GM19468 (cell line): ENCODE results near the gene TBCA.
"Not testable (repeated sequence)": the region's sequence is repeated elsewhere in the genome, so short reads cannot be mapped to it uniquely, and the experiment has no call there.

Experiments used
- ATAC-seq: cut with Tn5 transposase; IDR thresholded peaks from one replicate; pipeline ENCODE4 v1.9.1; 2021; ENCODE audit warnings: mild to moderate bottlenecking, moderate library complexity, moderate number of reproducible peaks; ENCODE audit not compliant: unreplicated experiment; ENCODE audit errors: extremely low read depth

TBCA gene

GRCh38 chr5:77774981-77775789, 954 bp downstream of the TBCA start:
- no peak for ATAC-seq

GRCh38 chr5:77773734-77774280, 2.3 kb downstream of the TBCA start:
- ATAC-seq, result no peak

DNA sequence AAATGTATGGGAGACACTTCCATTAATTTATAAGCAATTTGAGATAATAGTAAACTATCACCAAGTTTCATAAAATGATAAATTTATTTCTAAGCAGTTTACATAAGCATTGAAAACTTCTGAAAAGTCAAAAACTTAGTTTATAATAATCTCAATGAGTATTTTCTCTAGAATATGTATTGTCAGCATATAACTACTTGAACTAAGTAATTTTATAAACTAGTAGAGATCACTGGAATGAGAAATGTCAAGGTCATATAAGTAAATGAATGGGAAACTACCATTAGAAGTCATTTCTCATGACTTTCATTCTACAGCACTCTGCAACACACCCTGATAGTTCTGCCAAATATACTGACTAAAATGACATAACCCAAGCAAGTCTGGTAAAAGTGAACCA, 3.4 kb downstream of the TBCA start:
- no peak for ATAC-seq

DNA sequence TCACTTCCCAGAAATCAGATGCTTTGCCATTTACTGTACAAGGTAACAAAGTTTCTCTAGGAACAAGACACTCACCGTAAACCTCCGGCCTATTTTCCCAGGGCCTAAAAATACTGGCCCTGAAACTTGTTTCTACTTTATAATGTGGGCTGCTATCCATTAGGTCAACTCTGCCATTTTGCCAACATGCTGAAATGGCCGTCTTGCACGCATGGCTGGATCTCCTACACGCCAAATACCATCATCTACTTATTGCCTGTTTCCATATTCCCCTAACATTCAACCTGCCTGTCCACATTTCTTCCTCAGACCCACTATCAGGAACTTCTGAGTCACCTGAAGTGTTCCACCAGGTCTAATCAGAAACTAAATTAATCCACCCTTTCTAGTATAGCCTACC, 4.7 kb downstream of the TBCA start:
- no peak for ATAC-seq

- ATAC-seq, result no peak
Measured at GRCh38 chr5:77770293-77771005, 5.7 kb downstream of the TBCA start.

DNA sequence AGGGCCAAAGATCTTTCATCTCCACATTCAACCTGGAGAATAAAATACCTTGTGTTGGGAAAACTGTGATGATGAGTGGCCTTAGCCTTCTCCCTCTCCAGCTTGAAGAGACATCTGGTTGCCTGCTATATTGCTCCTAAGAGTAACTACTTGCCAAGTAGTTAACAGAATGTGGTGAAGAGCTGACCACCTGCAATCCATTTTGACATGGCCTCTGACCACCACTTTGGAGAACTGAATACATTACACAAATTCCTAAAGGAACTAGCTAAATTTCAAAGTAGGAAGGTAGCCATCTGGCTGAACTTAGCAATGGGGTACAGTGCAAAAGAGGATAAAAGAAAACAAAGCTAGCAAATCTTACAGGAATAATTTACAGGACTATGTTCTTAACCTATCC, 7.2 kb downstream of the TBCA start:
- ATAC-seq, result no peak

DNA sequence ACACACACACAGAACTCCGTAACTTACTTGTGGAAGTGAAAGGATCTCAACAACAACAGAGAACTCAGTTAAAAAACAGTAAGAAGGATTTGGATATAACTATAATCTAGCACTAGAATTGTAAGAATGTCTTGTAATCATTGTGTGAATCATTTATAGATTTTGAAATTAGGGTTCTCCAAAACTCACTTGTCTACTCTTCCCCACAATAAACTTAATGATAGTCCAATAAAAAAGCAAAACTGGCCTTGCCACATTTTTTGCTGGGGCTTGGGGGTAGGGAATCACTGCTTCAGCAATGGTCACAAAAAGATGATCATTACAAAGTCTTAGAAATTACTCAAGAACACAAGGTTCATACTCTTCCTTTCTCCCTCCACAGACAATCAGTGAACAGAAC, 8.8 kb downstream of the TBCA start:
- no peak for ATAC-seq

DNA sequence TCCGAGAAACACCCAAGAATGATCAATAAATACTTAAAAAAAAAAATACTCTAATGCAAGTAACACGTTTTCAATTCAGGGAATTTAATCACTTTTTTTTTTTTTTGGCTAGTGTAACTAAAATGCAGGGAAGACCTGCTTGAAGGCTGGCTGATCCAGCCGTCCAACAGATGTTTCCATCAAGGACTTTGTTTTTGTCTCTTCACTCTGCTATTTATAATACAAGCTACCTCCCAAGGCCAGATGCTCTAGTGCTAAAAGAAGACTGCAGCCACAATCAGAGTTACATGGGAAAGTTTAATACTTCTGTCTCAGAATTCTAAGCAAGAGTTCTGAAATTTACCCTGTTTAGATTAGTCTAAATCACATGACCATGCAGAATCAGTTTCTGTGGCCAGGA, 14.5 kb downstream of the TBCA start:
- ATAC-seq, result no peak

GRCh38 chr5:77758141-77758938, 17.8 kb downstream of the TBCA start:
- ATAC-seq, result no peak

DNA sequence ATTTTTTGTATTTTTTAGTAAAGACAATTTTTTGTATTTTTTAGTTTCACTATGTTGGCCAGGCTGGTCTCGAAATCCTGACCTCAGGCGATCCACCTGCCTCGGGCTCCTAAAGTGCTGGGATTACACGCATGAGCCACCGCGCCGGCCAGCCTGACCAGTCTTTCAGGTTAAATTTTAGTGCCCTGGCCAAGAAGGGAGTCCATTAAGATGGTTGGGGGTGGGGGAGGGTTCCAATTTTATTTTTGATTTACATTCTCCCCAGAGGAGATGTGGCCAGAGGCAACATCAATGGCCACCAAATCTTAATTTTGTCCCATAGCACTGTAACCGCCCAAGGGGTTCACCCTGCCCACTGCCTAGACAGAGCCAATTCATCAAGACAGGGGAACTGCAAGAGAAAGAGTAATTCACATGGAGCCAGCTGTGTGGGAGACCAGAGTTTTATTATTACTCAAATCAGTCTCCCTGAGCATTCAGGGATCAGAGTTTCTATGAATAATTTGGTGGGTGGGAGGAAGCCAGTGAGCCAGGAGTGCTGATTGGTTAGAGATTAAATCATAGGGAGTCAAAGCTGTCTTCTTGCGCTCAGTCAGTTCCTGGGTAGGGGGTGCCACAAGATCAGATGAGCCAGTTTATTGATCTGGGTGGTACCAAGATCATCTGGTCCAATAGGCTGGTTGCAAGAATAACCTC, 24.7 kb downstream of the TBCA start:
- no peak for ATAC-seq

GRCh38 chr5:77750928-77751327, 25.2 kb downstream of the TBCA start:
- not testable (repeated sequence) for ATAC-seq

- ATAC-seq, result no peak
Measured at GRCh38 chr5:77748160-77748559, 28.0 kb downstream of the TBCA start.

DNA sequence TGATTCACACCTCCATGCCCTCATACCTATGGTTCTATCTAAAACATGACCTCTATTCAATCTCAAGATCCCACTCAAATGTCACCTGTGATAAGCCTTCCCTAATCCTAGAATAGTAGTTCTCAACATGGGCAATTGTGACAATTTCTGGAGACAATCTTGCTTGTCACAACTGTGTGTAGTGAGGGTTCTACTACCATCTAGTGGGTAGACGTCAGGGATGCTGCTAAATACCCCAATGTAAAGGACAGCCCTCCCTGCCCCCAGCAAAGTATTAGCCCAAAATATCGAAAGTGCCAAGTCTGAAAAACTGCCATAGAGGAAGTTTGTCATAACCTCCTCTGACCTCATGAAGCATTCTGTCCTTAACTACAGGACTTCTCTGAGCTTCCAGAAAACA, 32.0 kb downstream of the TBCA start:
- ATAC-seq, result no peak

GRCh38 chr5:77743181-77743580, 33.0 kb downstream of the TBCA start:
- no peak for ATAC-seq

- ATAC-seq, result no peak
Measured at GRCh38 chr5:77741608-77742007, 34.5 kb downstream of the TBCA start.

DNA sequence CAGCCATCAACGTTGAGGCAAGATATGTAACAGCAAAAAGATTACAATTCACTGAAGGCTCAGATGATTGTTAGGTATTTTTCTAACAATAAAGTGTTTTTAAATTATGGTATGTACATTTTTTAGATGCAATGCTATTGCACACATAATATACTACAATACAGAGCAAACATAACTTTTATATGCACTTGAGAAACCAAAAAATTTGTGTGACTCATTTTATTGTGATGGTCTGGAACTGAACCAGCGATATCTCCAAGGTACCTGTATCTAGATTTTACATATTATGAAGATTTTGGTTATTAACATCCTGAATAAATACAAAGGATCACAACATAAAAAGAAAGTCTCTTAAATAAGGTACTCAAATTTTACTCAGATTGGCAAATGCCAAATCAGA, 41.3 kb downstream of the TBCA start:
- ATAC-seq, result no peak

- no peak for ATAC-seq
Measured at GRCh38 chr5:77733130-77733529, 43.0 kb downstream of the TBCA start.

- ATAC-seq, result no peak
Measured at GRCh38 chr5:77727190-77727589, 48.9 kb downstream of the TBCA start.

- no peak for ATAC-seq
Measured at GRCh38 chr5:77725616-77726015, 50.5 kb downstream of the TBCA start.

DNA sequence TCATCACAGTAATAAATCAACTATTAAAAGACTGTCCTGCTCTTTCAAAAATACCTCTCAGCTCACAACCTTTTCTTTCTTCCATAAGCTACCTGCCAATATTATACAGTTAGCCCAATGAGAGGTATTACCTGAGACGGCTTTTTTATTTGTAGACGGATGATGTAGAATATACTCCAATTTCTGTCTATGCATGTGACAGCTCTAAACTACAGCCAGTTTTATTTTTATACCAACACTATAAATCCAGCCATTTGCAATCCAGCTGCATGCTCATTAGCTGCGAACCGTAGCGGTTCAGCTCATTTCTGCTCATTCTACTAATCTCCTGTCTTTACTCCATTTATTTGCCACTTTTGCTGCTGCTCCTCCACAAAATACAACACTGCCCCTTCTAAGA, 51.2 kb downstream of the TBCA start:
- ATAC-seq, result no peak
